ENCODE measurements around the gene CBLN3. TPM values are rescaled to one million over a fixed set of nuclear protein-coding genes. Genes with fewer than 3 reads are reported as not detected.

Gene CBLN3
- total and polyA plus RNA-seq, 2 of the 4 experiments (the other 2 are of a cell fraction), result 0.72 to 4.5 TPM

- Histone ChIP-seq H3K79me1 (ENCODE audit: low read depth in 1 of 2, low read length in 2 of 2) (peaks cover 0 to 3% of the 10 kb centered on the region in 2 experiments; a peak in 1 of 4 replicates), H3K4ac (ENCODE audit: low read depth, low read length) (no peak overlapping the region), H3K18ac (ENCODE audit: low read depth, low read length) (no peak overlapping the region), H4K8ac (ENCODE audit: low read depth in 2 of 2, low read length in 2 of 2) (no peak overlapping the region), H2BK120ac (ENCODE audit: low read depth, low read length) (no peak overlapping the region), H4K20me1 (ENCODE audit: insufficient read depth, low read length) (0 out of 2 replicates have a peak, but pooled peaks cover 3% of the 10 kb centered on the region), H3K4me2 (ENCODE audit: low read depth, low read length) (no peak overlapping the region), H2BK15ac (ENCODE audit: low read depth, low read length) (no peak overlapping the region), H2BK5ac (ENCODE audit: low read depth, low read length, poor library complexity, severe bottlenecking) (no peak overlapping the region), H2BK20ac (ENCODE audit: low read depth, low read length) (no peak overlapping the region), H3K27ac (ENCODE audit: insufficient read depth, low read length) (no peak overlapping the region), H2AFZ (replicated peaks; ENCODE audit: low read length, poor library complexity) (no peak overlapping the region), H4K91ac (ENCODE audit: insufficient read depth, low read depth, low read length) (no peak overlapping the region), H3K56ac (ENCODE audit: extremely low read depth, insufficient read depth, low read length) (no peak overlapping the region), H3K9me1 (ENCODE audit: insufficient read depth, low read length) (peaks cover 10% of the 10 kb centered on the region), H3K27me3 (ENCODE audit: control insufficient read depth, insufficient read depth, low read length) (no peaks in the 10 kb centered on the region), H3K4me1 (ENCODE audit: control insufficient read depth, insufficient read depth, low read length) (peaks cover 3% of the 10 kb centered on the region; the same call in 1 of the 2 replicates), H3K14ac (replicated peaks; ENCODE audit: low read depth, low read length) (no peak overlapping the region), H3K9ac (ENCODE audit: low read depth, low read length) (no peak overlapping the region), H3K23ac (ENCODE audit: low read depth, low read length) (no peak overlapping the region), H2AK5ac (ENCODE audit: low read depth, low read length) (no peak overlapping the region), H3K9me3 (ENCODE audit: control insufficient read depth, insufficient read depth, low read length) (no peaks in the 10 kb centered on the region), H2AK9ac (replicated peaks; ENCODE audit: low read depth, low read length, poor library complexity) (no peak overlapping the region), H4K5ac (ENCODE audit: low read depth, low read length) (no peak overlapping the region), H3K36me3 (ENCODE audit: control insufficient read depth, insufficient read depth, low read length) (peaks cover 61% of the 10 kb centered on the region), H3K4me3 (ENCODE audit: insufficient read depth, low read depth, low read length) (no peak overlapping the region)
- in situ Hi-C loops (cut with MboI; ENCODE audit: low sequenced_read_pairs) (no loop called here), dilution Hi-C loops (cut with HindIII; ENCODE audit: low sequenced_read_pairs, unreplicated experiment) (no loop called here), intact Hi-C loops (cut with micrococcal nuclease) (no loop called here)
- BruUV-seq (replicated peaks), result no TSS peak
- ATAC-seq (ENCODE audit: low read depth) (no peak), DNase-seq (no peak)
- POLR2A ChIA-PET (ENCODE audit: unreplicated experiment), result no interaction called here
- WGBS, 2 experiments (ENCODE audit: extremely low coverage in 2 of 2, insufficient read length in 1 of 2), result no CpG with 5 or more reads among the region's 7 CpGs
- CTCF ChIA-PET, result interaction anchor here (1.0 kb wide), 1 partner anchor 43 kb away, joined by 3 read pairs; no protein-coding TSS in a partner anchor
- no peak for TF ChIP-seq BHLHE40 (IDR thresholded peaks at IDR 0.05; ENCODE audit: low read depth, low read length)
- TF ChIP-seq POLR2A (IDR thresholded peaks at IDR 0.05; ENCODE audit: low read depth, low read length), result no peak
- no peak for TF ChIP-seq SMC3 (IDR thresholded peaks at IDR 0.05; ENCODE audit: low read depth, low read length)
- no peak for TF ChIP-seq MAFK (IDR thresholded peaks at IDR 0.05; ENCODE audit: low read depth, low read length)
- TF ChIP-seq USF2 (IDR thresholded peaks at IDR 0.05; ENCODE audit: low read depth, low read length), result no peak
- no peak for TF ChIP-seq FOS (IDR thresholded peaks at IDR 0.05; ENCODE audit: low read depth, low read length)
- TF ChIP-seq MAZ (IDR thresholded peaks at IDR 0.05; ENCODE audit: borderline replicate concordance, low read depth, low read length), result no peak
- no peak for TF ChIP-seq CEBPB (IDR thresholded peaks at IDR 0.05; ENCODE audit: low read depth, low read length)
- TF ChIP-seq RAD21 (IDR thresholded peaks at IDR 0.05; ENCODE audit: low read length), result no peak
- no peak for TF ChIP-seq CTCF (conservative IDR thresholded peaks at IDR 0.05; ENCODE audit: low read depth, low read length)
- no peak for TF ChIP-seq RCOR1 (IDR thresholded peaks at IDR 0.05; ENCODE audit: insufficient replicate concordance, low read length)
- TF ChIP-seq CHD1 (IDR thresholded peaks at IDR 0.05; ENCODE audit: low read depth, low read length), result no peak
These were observed 52.3 kb downstream of the CBLN3 start for GRCh38 chr14:24377126-24377525.

Measured in IMR-90 (cell line).